IMR-90 (cell line): ENCODE data around the gene LARP4B. TPM values are rescaled to one million over a fixed set of nuclear protein-coding genes. Genes with fewer than 3 reads are reported as not detected.

ENCODE experiments used
- ATAC-seq: fragments of 200-7000 bp; cut with Tn5 transposase; 2 replicates; pipeline ENCODE4 v1.9.1; 2020; ENCODE audit warnings: low read depth, mild to moderate bottlenecking, moderate library complexity
- BruUV-seq: library from RNA; stranded (reverse); fragments of 400-500 nt; replicated peaks from 2 replicates; lab custom pipeline; 2021; lab: Mats Ljungman, UMichigan
- CTCF ChIA-PET: fragments of 300-600 bp; formaldehyde crosslinking; extraction: SDS; loops from one replicate; lab custom pipeline; 2021; ENCODE audit warnings: antibody characterized with exemption; lab: Yijun Ruan, JAX
- POLR2A ChIA-PET: fragments of 300-600 bp; sonication (Branson Sonifier 250); formaldehyde crosslinking; loops from one replicate; lab custom pipeline; 2022; ENCODE audit warnings: antibody characterized with exemption; ENCODE audit not compliant: unreplicated experiment; lab: Charles Lee
- DNase-seq: peaks from one replicate; pipeline ENCODE4 v3.0.0; 2013
- H2AFZ ChIP-seq: replicated peaks from 2 replicates; pipeline ENCODE3; 2013; ENCODE audit warnings: low read length, mild to moderate bottlenecking; ENCODE audit not compliant: poor library complexity
- H2AK5ac ChIP-seq: 2 replicates; pipeline ENCODE4 v1.6.1; 2013; ENCODE audit warnings: low read depth, low read length, inconsistent platforms
- H2AK9ac ChIP-seq: replicated peaks from 2 replicates; pipeline ENCODE3; 2013; ENCODE audit warnings: mild to moderate bottlenecking, low read depth, low read length, moderate library complexity; ENCODE audit not compliant: poor library complexity
- H2BK120ac ChIP-seq: 2 replicates; pipeline ENCODE4 v1.6.1; 2013; ENCODE audit warnings: low read depth, low read length, inconsistent platforms
- H2BK15ac ChIP-seq: 3 replicates; pipeline ENCODE4 v1.6.1; 2013; ENCODE audit warnings: low read depth, low read length, inconsistent platforms
- H2BK20ac ChIP-seq: 2 replicates; pipeline ENCODE4 v1.6.1; 2013; ENCODE audit warnings: low read depth, mild to moderate bottlenecking, inconsistent platforms, low read length, moderate library complexity
- H2BK5ac ChIP-seq: 2 replicates; pipeline ENCODE4 v1.6.1; 2013; ENCODE audit warnings: mild to moderate bottlenecking, low read depth, low read length, inconsistent platforms; ENCODE audit not compliant: poor library complexity, severe bottlenecking
- H3K14ac ChIP-seq: replicated peaks from 2 replicates; pipeline ENCODE4 v1.6.1; 2013; ENCODE audit warnings: low read depth, low read length, inconsistent platforms
- H3K18ac ChIP-seq: 2 replicates; pipeline ENCODE4 v1.6.1; 2013; ENCODE audit warnings: low read depth, low read length, control low read depth
- H3K23ac ChIP-seq: 2 replicates; pipeline ENCODE4 v1.6.1; 2013; ENCODE audit warnings: low read depth, low read length, inconsistent platforms
- H3K27ac ChIP-seq: 2 replicates; pipeline ENCODE4 v1.5.1; 2013; ENCODE audit warnings: mild to moderate bottlenecking, control low read depth, low read length; ENCODE audit not compliant: insufficient read depth
- H3K27me3 ChIP-seq: 2 replicates; pipeline ENCODE4 v1.6.1; 2013; ENCODE audit warnings: low read length; ENCODE audit not compliant: control insufficient read depth, insufficient read depth
- H3K36me3 ChIP-seq: 2 replicates; pipeline ENCODE4 v1.6.1; 2013; ENCODE audit warnings: low read length, mixed read lengths; ENCODE audit not compliant: control insufficient read depth, insufficient read depth
- H3K4ac ChIP-seq: 2 replicates; pipeline ENCODE4 v1.6.1; 2013; ENCODE audit warnings: low read depth, low read length, inconsistent platforms
- H3K4me1 ChIP-seq: 2 replicates; pipeline ENCODE4 v1.6.1; 2013; ENCODE audit warnings: low read length, mixed read lengths; ENCODE audit not compliant: control insufficient read depth, insufficient read depth
- H3K4me2 ChIP-seq: 2 replicates; pipeline ENCODE4 v1.6.1; 2013; ENCODE audit warnings: low read depth, mild to moderate bottlenecking, control low read depth, low read length, moderate library complexity
- H3K4me3 ChIP-seq: 2 replicates; pipeline ENCODE4 v1.5.1; 2013; ENCODE audit warnings: low read depth, mild to moderate bottlenecking, control low read depth, low read length, moderate library complexity; ENCODE audit not compliant: insufficient read depth
- H3K56ac ChIP-seq: 2 replicates; pipeline ENCODE4 v1.6.1; 2013; ENCODE audit warnings: low read length, inconsistent platforms; ENCODE audit not compliant: insufficient read depth; ENCODE audit errors: extremely low read depth
- H3K79me1 ChIP-seq, 2 experiments: 2 replicates each; pipeline ENCODE4 v1.6.1; 2013; ENCODE audit warnings: low read length in 2 of 2, inconsistent platforms in 1 of 2, low read depth in 1 of 2
- H3K9ac ChIP-seq: 2 replicates; pipeline ENCODE4 v1.6.1; 2013; ENCODE audit warnings: low read depth, low read length, control low read depth
- H3K9me1 ChIP-seq: 2 replicates; pipeline ENCODE4 v1.6.1; 2013; ENCODE audit warnings: low read length, inconsistent platforms; ENCODE audit not compliant: insufficient read depth
- H3K9me3 ChIP-seq: 2 replicates; pipeline ENCODE4 v1.6.1; 2013; ENCODE audit warnings: low read length; ENCODE audit not compliant: control insufficient read depth, insufficient read depth
- H4K20me1 ChIP-seq: 2 replicates; pipeline ENCODE4 v1.6.1; 2013; ENCODE audit warnings: low read length, inconsistent platforms; ENCODE audit not compliant: insufficient read depth
- H4K5ac ChIP-seq: 2 replicates; pipeline ENCODE4 v1.6.1; 2013; ENCODE audit warnings: mild to moderate bottlenecking, low read depth, low read length, control low read depth
- H4K8ac ChIP-seq, 2 experiments: 2 replicates each; pipeline ENCODE4 v1.6.1; 2013; ENCODE audit warnings: low read depth in 2 of 2, low read length in 2 of 2, control low read depth in 1 of 2, inconsistent platforms in 1 of 2
- H4K91ac ChIP-seq: 2 replicates; pipeline ENCODE4 v1.6.1; 2013; ENCODE audit warnings: low read depth, low read length, inconsistent platforms; ENCODE audit not compliant: insufficient read depth
- BHLHE40 ChIP-seq: fragments of 150-350 bp; IDR thresholded peaks from 2 replicates; pipeline ENCODE4 v1.6.1; 2016; ENCODE audit warnings: mild to moderate bottlenecking, low read depth, low read length
- CEBPB ChIP-seq: IDR thresholded peaks from 2 replicates; pipeline ENCODE4 v1.6.1; 2012; ENCODE audit warnings: low read depth, low read length, improper control_type of control experiment
- CHD1 ChIP-seq: IDR thresholded peaks from 2 replicates; pipeline ENCODE4 v1.6.1; 2012; ENCODE audit warnings: low read depth, low read length, improper control_type of control experiment
- CTCF ChIP-seq: conservative IDR thresholded peaks from 2 replicates; pipeline ENCODE4 v1.5.1; 2012; ENCODE audit warnings: mild to moderate bottlenecking, low read depth, low read length, improper control_type of control experiment
- ELK1 ChIP-seq: fragments of 150-350 bp; IDR thresholded peaks from 2 replicates; pipeline ENCODE4 v1.6.1; 2016; ENCODE audit warnings: low read depth, mild to moderate bottlenecking, low read length, moderate library complexity, borderline replicate concordance
- FOS ChIP-seq: fragments of 150-350 bp; IDR thresholded peaks from 2 replicates; pipeline ENCODE4 v1.6.1; 2016; ENCODE audit warnings: low read depth, low read length
- MAFK ChIP-seq: IDR thresholded peaks from 2 replicates; pipeline ENCODE4 v1.6.1; 2012; ENCODE audit warnings: low read depth, low read length, improper control_type of control experiment
- MAZ ChIP-seq: IDR thresholded peaks from 2 replicates; pipeline ENCODE4 v1.6.1; 2012; ENCODE audit warnings: low read depth, mild to moderate bottlenecking, low read length, improper control_type of control experiment, moderate library complexity, borderline replicate concordance
- MXI1 ChIP-seq: IDR thresholded peaks from 2 replicates; pipeline ENCODE4 v1.6.1; 2012; ENCODE audit warnings: low read depth, mild to moderate bottlenecking, low read length, moderate library complexity, borderline replicate concordance
- NFE2L2 ChIP-seq: fragments of 150-350 bp; IDR thresholded peaks from 2 replicates; pipeline ENCODE4 v1.6.1; 2016; ENCODE audit warnings: low read depth, mild to moderate bottlenecking, low read length
- POLR2A ChIP-seq: IDR thresholded peaks from 2 replicates; pipeline ENCODE4 v1.6.1; 2012; ENCODE audit warnings: mild to moderate bottlenecking, low read depth, low read length
- RAD21 ChIP-seq: IDR thresholded peaks from 2 replicates; pipeline ENCODE4 v1.6.1; 2012; ENCODE audit warnings: low read length, improper control_type of control experiment
- RCOR1 ChIP-seq: IDR thresholded peaks from 2 replicates; pipeline ENCODE4 v1.6.1; 2012; ENCODE audit warnings: mild to moderate bottlenecking, low read length, improper control_type of control experiment; ENCODE audit not compliant: insufficient replicate concordance
- RFX5 ChIP-seq: IDR thresholded peaks from 2 replicates; pipeline ENCODE4 v1.8.0; 2012; ENCODE audit warnings: low read depth, mild to moderate bottlenecking, low read length, moderate library complexity
- SMC3 ChIP-seq: fragments of 150-350 bp; IDR thresholded peaks from 2 replicates; pipeline ENCODE4 v1.6.1; 2016; ENCODE audit warnings: low read depth, mild to moderate bottlenecking, antibody characterized with exemption, low read length, moderate library complexity
- WGBS, 2 experiments: methylation state at CpG; one replicate each; pipeline versions ENCODE4 v1.1.5 to v1.1.7; 2013; ENCODE audit warnings: missing lambda C conversion rate in 2 of 2; ENCODE audit not compliant: insufficient read length in 1 of 2; ENCODE audit errors: extremely low coverage in 2 of 2; 5-methylcytosine and 5-hydroxymethylcytosine counted together
- dilution Hi-C: fragments of 300-500 bp; cut with HindIII; formaldehyde crosslinking; loops from one replicate; pipeline ENCODE4 v1.14.3; 2018; ENCODE audit warnings: low sequenced_read_pairs; ENCODE audit not compliant: unreplicated experiment
- in situ Hi-C: fragments of 300-500 bp; cut with MboI; formaldehyde crosslinking; loops from 3 replicates; pipeline ENCODE4 v1.14.3; 2019; ENCODE audit warnings: low sequenced_read_pairs, inconsistent platforms, mixed read lengths
- intact Hi-C: fragments of 100-400 bp; cut with micrococcal nuclease; formaldehyde crosslinking; loops from 2 replicates; pipeline ENCODE4 v1.10.0; 2022
- polyA plus RNA-seq, 3 experiments: library from polyadenylated mRNA; depleted of rRNA; stranded (reverse); fragments of >200 nt; gene quantifications; 2 replicates each; pipeline ENCODE4 v1.2.3, GENCODE V29; 2012; ENCODE audit warnings: low replicate concordance in 1 of 3
- total RNA-seq: library from RNA; depleted of rRNA; stranded (reverse); fragments of >200 nt; gene quantifications from 2 replicates; pipeline ENCODE4 v1.2.3, GENCODE V29; 2012

The LARP4B gene
- total and polyA plus RNA-seq, 2 of the 4 experiments (the other 2 are of a cell fraction) = 24.3 to 25.5 TPM

GRCh38 chr10:929960-930624 lies 1.4 kb downstream of the LARP4B start:
- intact Hi-C loops = no loop called here
- Histone ChIP-seq H2AK9ac (peak overlapping the region; percentile 79), H4K8ac (0 out of 4 replicates have a peak overlapping the region, but pooled peaks of 1 of the 2 experiments have one; percentile 3), H3K18ac (no peak overlapping the region), H3K4ac (peak overlapping the region; percentile 34; the same call in 1 of the 2 replicates), H3K9me1 (peaks cover 6% of the 10 kb centered on the region; the same call in 1 of the 2 replicates), H2BK15ac (no peak overlapping the region), H3K27me3 (no peaks in the 10 kb centered on the region), H3K9me3 (no peaks in the 10 kb centered on the region), H3K9ac (peak overlapping the region; percentile 97), H2AK5ac (peak overlapping the region; percentile 51), H3K56ac (peak overlapping the region; percentile 50; the same call in 1 of the 2 replicates), H3K4me1 (no peaks in the 10 kb centered on the region; the same call in 1 of the 2 replicates), H3K23ac (peak overlapping the region; percentile 89), H3K79me1 (peaks cover 0 to 14% of the 10 kb centered on the region in 2 experiments; a peak in 2 of 4 replicates), H3K36me3 (0 out of 2 replicates have a peak, but pooled peaks cover 2% of the 10 kb centered on the region), H2BK5ac (peak overlapping the region; percentile 11), H4K20me1 (peaks cover 56% of the 10 kb centered on the region), H3K14ac (peak overlapping the region; percentile 72), H4K91ac (no peak overlapping the region), H2BK120ac (no peak overlapping the region), H2AFZ (peak overlapping the region; percentile 28), H3K4me2 (peak overlapping the region; percentile 94), H2BK20ac (no peak overlapping the region), H3K4me3 (peak overlapping the region; percentile 67), H4K5ac (no peak overlapping the region), H3K27ac (peak overlapping the region; percentile 67)
- 2% methylated on average over 7 of the region's 14 CpGs; no CpG with 5 or more reads in 1 of the 2 experiments for WGBS, 2 experiments
- ATAC-seq (no peak), DNase-seq (no peak)
- dilution Hi-C loops = no loop called here
- ChIA-PET POLR2A (no interaction called here), CTCF (no interaction called here)
- in situ Hi-C loops = no loop called here
- no TSS peak for BruUV-seq
- no peak for TF ChIP-seq POLR2A
- no peak for TF ChIP-seq MAFK
- no peak for TF ChIP-seq SMC3
- no peak for TF ChIP-seq NFE2L2
- no peak for TF ChIP-seq CTCF
- TF ChIP-seq MXI1 = no peak
- TF ChIP-seq RFX5 = no peak
- no peak for TF ChIP-seq MAZ
- TF ChIP-seq CEBPB = no peak
- TF ChIP-seq RAD21 = no peak
- TF ChIP-seq CHD1 = no peak
- no peak for TF ChIP-seq FOS
- no peak for TF ChIP-seq RCOR1
- no peak for TF ChIP-seq BHLHE40
- TF ChIP-seq ELK1 = no peak
